T-helper 1 cell treated with Interleukin-12 subunit alpha and Interleukin-12 subunit beta and Interleukin-4 antibody, amounts not matched to agents 30 μg/mL and 1 μg/mL, for 36 hours (primary cell): ENCODE measurements around the gene FBN1.

Source experiments
- H3K27ac Mint-ChIP-seq: one replicate; pipeline ENCODE4 v1.8.0; 2021; ENCODE audit warnings: mild to moderate bottlenecking, mixed read lengths
- H3K27me3 Mint-ChIP-seq: one replicate; pipeline ENCODE4 v1.8.0; 2021; ENCODE audit warnings: low read depth, mixed read lengths
- H3K36me3 Mint-ChIP-seq: one replicate; pipeline ENCODE4 v1.8.0; 2021; ENCODE audit warnings: low read depth, mixed read lengths
- H3K4me1 Mint-ChIP-seq: one replicate; pipeline ENCODE4 v1.8.0; 2021; ENCODE audit warnings: low read depth, mixed read lengths
- H3K4me3 Mint-ChIP-seq: one replicate; pipeline ENCODE4 v1.8.0; 2021; ENCODE audit warnings: mild to moderate bottlenecking, moderate library complexity, mixed read lengths
- H3K9me3 Mint-ChIP-seq: one replicate; pipeline ENCODE4 v1.8.0; 2021; ENCODE audit warnings: mixed read lengths

FBN1 gene

GRCh38 chr15:48437178-48437577 is 208.3 kb downstream of the FBN1 start:
- Mint-ChIP-seq H3K4me3 (no peak overlapping the region), H3K9me3 (no peaks in the 10 kb centered on the region), H3K27me3 (no peaks in the 10 kb centered on the region), H3K4me1 (no peaks in the 10 kb centered on the region), H3K36me3 (no peaks in the 10 kb centered on the region), H3K27ac (no peak overlapping the region)

GRCh38 chr15:48435321-48435720 is 210.2 kb downstream of the FBN1 start:
- Mint-ChIP-seq H3K36me3 (no peaks in the 10 kb centered on the region), H3K9me3 (no peaks in the 10 kb centered on the region), H3K4me1 (no peaks in the 10 kb centered on the region), H3K27ac (no peak overlapping the region), H3K4me3 (no peak overlapping the region), H3K27me3 (no peaks in the 10 kb centered on the region)

DNA sequence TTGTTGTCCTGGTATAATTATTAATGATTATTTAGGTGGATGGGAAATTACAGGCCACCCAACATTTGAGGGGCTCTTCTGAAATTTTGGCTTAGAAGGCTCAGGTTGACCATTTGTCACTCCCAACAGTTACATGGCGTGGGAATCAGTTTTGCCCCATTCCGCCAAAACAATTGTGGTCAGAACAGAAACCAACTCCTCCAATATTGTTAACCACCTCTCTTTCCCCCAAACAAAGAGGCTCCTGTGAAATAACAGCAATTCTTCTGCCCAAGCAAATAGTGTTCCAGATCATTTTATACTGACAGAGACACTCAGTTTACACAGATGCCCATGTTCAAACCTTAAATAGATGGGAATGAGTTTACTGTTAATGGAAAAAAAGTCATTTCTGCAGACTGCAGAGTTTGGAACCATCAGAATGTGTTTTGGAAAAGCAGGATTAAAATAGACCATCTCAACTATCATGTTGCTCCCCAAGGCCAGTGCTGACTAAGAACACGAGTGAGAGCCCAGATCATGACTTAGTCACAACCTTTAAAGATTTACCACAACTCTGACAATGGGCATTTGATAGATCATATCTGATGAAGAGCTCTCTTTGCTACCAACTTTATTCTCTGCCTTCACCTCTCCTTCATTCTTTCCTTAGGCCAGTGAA is 212.2 kb downstream of the FBN1 start:
- peaks cover 4% of the 10 kb centered on the region for H3K27me3 Mint-ChIP-seq
- no peaks in the 10 kb centered on the region for H3K4me1 Mint-ChIP-seq
- H3K27ac Mint-ChIP-seq: no peak overlapping the region
- no peaks in the 10 kb centered on the region for H3K36me3 Mint-ChIP-seq
- no peaks in the 10 kb centered on the region for H3K9me3 Mint-ChIP-seq
- no peak overlapping the region for H3K4me3 Mint-ChIP-seq

DNA sequence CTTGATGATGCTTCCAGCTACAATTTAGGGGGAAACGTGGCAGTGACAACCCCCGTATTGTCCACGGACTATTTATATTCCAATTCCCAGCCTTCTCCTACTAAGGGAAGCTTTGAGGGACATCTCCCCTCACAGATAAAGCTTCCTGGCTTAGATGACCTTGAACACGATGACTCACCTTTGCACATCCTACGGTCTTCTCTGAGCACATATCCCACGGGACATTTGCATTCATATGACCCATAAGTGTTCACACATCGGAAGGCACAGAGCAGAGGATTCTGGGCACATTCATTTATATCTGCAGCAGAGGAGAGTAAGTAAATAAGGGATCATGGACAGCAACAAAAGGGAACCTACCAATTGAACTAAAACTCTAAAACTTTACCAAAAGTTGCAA is 212.8 kb downstream of the FBN1 start:
- H3K27me3 Mint-ChIP-seq: peaks cover 4% of the 10 kb centered on the region
- no peak overlapping the region for H3K27ac Mint-ChIP-seq
- no peaks in the 10 kb centered on the region for H3K36me3 Mint-ChIP-seq
- H3K9me3 Mint-ChIP-seq: no peaks in the 10 kb centered on the region
- no peak overlapping the region for H3K4me3 Mint-ChIP-seq
- H3K4me1 Mint-ChIP-seq: no peaks in the 10 kb centered on the region

DNA sequence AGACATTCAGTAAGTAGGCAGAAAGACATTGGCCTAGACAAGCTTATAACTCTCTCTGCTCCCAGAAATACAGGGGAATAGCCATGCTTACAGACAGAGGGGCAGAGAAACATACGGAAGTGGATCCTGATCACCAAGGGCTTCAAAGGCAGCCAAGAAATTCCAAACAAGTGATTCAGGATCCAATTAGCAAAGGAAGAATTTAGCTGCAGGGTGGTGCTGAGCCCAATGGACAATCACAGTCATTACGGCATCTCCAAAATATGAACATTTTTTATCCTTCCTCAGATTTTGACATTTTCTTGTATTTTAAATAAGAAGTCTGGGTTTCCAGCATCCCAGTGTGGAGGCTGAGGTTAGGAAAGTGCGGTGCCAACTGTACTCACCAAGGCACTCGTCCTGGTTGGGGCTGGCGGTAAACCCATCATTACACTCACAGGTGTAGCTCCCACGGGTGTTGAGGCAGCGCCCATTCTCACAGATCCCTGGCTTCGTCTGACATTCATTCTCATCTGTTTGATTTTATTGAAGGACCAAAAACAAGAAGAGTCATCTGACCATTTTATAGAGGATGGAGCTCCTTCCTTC is 217.5 kb downstream of the FBN1 start:
- Mint-ChIP-seq H3K4me3 (no peak overlapping the region), H3K36me3 (no peaks in the 10 kb centered on the region), H3K9me3 (no peaks in the 10 kb centered on the region), H3K27ac (no peak overlapping the region), H3K27me3 (peaks cover 4% of the 10 kb centered on the region), H3K4me1 (no peaks in the 10 kb centered on the region)

DNA sequence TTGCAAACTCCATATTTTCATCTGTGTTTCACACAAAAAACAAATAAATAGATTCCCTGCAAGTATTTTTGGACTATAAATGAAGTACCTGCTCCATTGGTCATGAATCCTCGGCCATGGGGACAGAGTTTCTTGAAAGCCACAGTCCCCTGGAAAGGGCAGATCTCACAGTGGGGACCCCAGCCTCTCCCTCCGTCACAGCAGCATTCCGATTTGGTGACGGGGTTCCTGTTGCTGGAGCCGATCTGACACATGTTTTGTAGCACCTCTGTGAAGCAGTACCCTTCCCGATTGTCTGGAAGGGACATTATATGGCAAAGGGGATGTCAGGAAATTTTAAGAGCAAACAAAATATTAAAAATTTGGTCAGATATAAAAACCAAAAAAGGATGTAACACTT is 218.0 kb downstream of the FBN1 start:
- Mint-ChIP-seq H3K27me3 (peaks cover 4% of the 10 kb centered on the region), H3K9me3 (no peaks in the 10 kb centered on the region), H3K4me3 (no peak overlapping the region), H3K4me1 (no peaks in the 10 kb centered on the region), H3K36me3 (no peaks in the 10 kb centered on the region), H3K27ac (no peak overlapping the region)

DNA sequence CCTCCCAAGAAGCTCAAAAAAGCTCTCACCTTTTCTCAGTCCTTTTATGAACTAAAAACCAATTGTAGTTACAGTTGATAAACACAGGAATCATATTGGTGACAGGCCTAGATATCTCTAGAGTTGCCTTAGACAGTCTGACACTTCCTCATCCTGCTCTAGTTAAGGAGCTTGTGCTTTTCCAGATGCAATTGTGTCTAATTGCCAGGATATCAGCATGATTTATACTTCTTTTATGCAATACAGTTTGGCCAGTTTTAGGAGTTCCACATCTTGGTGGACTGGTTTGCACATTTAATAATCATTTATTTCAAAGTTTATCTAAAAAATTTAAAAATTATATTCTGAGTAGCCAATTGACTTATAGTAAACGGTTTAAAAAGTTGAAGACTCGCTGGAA is 218.6 kb downstream of the FBN1 start:
- no peak overlapping the region for H3K27ac Mint-ChIP-seq
- no peaks in the 10 kb centered on the region for H3K4me1 Mint-ChIP-seq
- no peak overlapping the region for H3K4me3 Mint-ChIP-seq
- peaks cover 4% of the 10 kb centered on the region for H3K27me3 Mint-ChIP-seq
- H3K9me3 Mint-ChIP-seq: no peaks in the 10 kb centered on the region
- H3K36me3 Mint-ChIP-seq: no peaks in the 10 kb centered on the region

GRCh38 chr15:48426044-48426443 is 219.5 kb downstream of the FBN1 start:
- Mint-ChIP-seq H3K9me3 (no peaks in the 10 kb centered on the region), H3K27ac (no peak overlapping the region), H3K36me3 (no peaks in the 10 kb centered on the region), H3K27me3 (peaks cover 4% of the 10 kb centered on the region), H3K4me1 (no peaks in the 10 kb centered on the region), H3K4me3 (no peak overlapping the region)

- Mint-ChIP-seq H3K4me1 (no peaks in the 10 kb centered on the region), H3K27me3 (peaks cover 4% of the 10 kb centered on the region), H3K4me3 (no peak overlapping the region), H3K9me3 (no peaks in the 10 kb centered on the region), H3K36me3 (no peaks in the 10 kb centered on the region), H3K27ac (no peak overlapping the region)
Measured at GRCh38 chr15:48425051-48425450, 220.5 kb downstream of the FBN1 start.

- Mint-ChIP-seq H3K36me3 (no peaks in the 10 kb centered on the region), H3K4me3 (no peak overlapping the region), H3K27me3 (peaks cover 4% of the 10 kb centered on the region)
Measured at GRCh38 chr15:48423896-48424475, 221.5 kb downstream of the FBN1 start.

GRCh38 chr15:48423342-48423741 is 222.2 kb downstream of the FBN1 start:
- Mint-ChIP-seq H3K4me3 (no peak overlapping the region), H3K36me3 (no peaks in the 10 kb centered on the region), H3K27me3 (peaks cover 3% of the 10 kb centered on the region), H3K9me3 (no peaks in the 10 kb centered on the region), H3K27ac (no peak overlapping the region), H3K4me1 (no peaks in the 10 kb centered on the region)

More at GRCh38 chr15:48423896-48424475, 221.5 kb downstream of the FBN1 start:
- Mint-ChIP-seq H3K9me3 (no peaks in the 10 kb centered on the region), H3K27ac (no peak overlapping the region), H3K4me1 (no peaks in the 10 kb centered on the region)

DNA sequence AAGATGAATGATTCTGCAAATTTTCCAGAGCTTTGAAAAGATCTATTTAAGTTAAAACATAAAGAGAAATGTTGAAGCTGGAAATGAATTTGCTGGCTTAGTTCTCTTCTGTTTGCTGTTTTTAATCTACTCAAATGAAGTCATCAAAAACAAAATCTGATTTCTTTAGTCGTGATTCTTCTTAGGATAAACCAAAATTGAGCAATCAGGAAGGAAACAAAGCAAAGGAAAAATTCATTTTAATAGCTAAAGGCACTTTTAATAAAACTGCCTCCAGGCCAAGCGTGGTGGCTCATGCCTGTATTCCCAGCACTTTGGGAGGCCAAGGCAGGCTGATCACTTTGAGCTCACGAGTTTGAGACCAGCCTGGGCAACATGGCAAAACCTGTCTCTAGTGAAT is 223.1 kb downstream of the FBN1 start:
- Mint-ChIP-seq H3K4me3 (no peak overlapping the region), H3K4me1 (no peaks in the 10 kb centered on the region), H3K27ac (no peak overlapping the region), H3K36me3 (no peaks in the 10 kb centered on the region), H3K27me3 (peaks cover 3% of the 10 kb centered on the region), H3K9me3 (no peaks in the 10 kb centered on the region)

- H3K4me3 Mint-ChIP-seq: no peak overlapping the region
- no peaks in the 10 kb centered on the region for H3K36me3 Mint-ChIP-seq
- peaks cover 3% of the 10 kb centered on the region for H3K27me3 Mint-ChIP-seq
- no peak overlapping the region for H3K27ac Mint-ChIP-seq
- H3K9me3 Mint-ChIP-seq: no peaks in the 10 kb centered on the region
- no peaks in the 10 kb centered on the region for H3K4me1 Mint-ChIP-seq
Measured at GRCh38 chr15:48421362-48421761, 224.1 kb downstream of the FBN1 start.

DNA sequence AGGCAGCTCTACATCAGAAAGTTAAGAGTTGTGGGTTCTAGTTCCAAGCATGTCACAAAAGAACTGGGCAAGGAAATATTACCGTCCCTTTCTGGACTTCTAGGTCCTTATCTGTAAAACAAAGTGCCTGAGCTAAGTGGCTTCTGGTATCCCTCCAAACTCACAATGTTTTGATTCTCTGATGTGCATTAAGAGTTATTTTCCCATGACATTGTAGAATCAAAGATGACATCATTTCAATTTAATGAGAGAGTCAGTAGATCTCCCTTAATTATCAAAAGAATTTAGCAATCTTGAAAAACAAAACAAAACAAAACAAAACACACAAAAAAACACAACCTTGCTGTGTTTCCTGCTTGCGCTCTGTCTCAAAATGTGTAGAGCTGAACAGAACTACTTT is 225.6 kb downstream of the FBN1 start:
- no peak overlapping the region for H3K27ac Mint-ChIP-seq
- no peak overlapping the region for H3K4me3 Mint-ChIP-seq
- H3K9me3 Mint-ChIP-seq: no peaks in the 10 kb centered on the region
- H3K4me1 Mint-ChIP-seq: no peaks in the 10 kb centered on the region
- no peaks in the 10 kb centered on the region for H3K36me3 Mint-ChIP-seq
- H3K27me3 Mint-ChIP-seq: peaks cover 3% of the 10 kb centered on the region

DNA sequence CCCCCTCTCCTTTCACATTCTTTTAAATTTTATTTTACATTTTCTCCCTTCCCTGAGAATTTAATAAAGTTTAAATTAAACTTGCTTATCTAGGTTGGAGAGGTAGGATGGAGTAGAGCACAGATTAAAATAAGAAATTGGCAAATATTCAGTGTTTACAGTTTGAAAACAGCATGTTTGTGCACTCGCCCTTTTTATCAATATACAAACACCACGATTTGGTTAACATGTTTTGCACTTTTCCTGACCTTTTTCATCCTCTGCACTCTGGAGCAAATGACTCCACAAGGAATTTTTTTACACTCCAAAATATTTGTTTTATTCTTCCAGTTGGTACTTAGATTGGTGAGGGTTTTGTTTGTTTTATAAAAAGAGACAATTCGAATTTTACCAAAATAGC is 227.2 kb downstream of the FBN1 start:
- no peaks in the 10 kb centered on the region for H3K36me3 Mint-ChIP-seq
- peaks cover 3% of the 10 kb centered on the region for H3K27me3 Mint-ChIP-seq
- H3K4me3 Mint-ChIP-seq: no peak overlapping the region
- no peaks in the 10 kb centered on the region for H3K4me1 Mint-ChIP-seq
- H3K27ac Mint-ChIP-seq: no peak overlapping the region
- H3K9me3 Mint-ChIP-seq: no peaks in the 10 kb centered on the region
